Nephron (organoid): Measurements from ENCODE around the gene PTPRA.

ENCODE experiments used
- H3K27ac Mint-ChIP-seq, 3 experiments: 2 replicates each; pipeline ENCODE4 v1.8.0; 2020; ENCODE audit warnings: mixed read lengths in 3 of 3, mild to moderate bottlenecking in 2 of 3, moderate library complexity in 1 of 3
- H3K27me3 Mint-ChIP-seq: 2 replicates; pipeline ENCODE4 v1.8.0; 2021; ENCODE audit warnings: low read depth, mild to moderate bottlenecking, moderate library complexity, mixed read lengths
- H3K36me3 Mint-ChIP-seq: 2 replicates; pipeline ENCODE4 v1.8.0; 2020; ENCODE audit warnings: low read depth, mixed read lengths
- H3K4me1 Mint-ChIP-seq: 2 replicates; pipeline ENCODE4 v1.8.0; 2020; ENCODE audit warnings: mixed read lengths
- H3K4me3 Mint-ChIP-seq, 3 experiments: 2 replicates each; pipeline ENCODE4 v1.8.0; 2020; ENCODE audit warnings: mild to moderate bottlenecking in 3 of 3, mixed read lengths in 3 of 3, moderate library complexity in 2 of 3
- H3K9me3 Mint-ChIP-seq: 2 replicates; pipeline ENCODE4 v1.8.0; 2020; ENCODE audit warnings: mixed read lengths
- CTCF ChIP-seq, 3 experiments: fragments of 200-600 bp; sonication (generic); IDR thresholded peaks; one replicate each; pipeline ENCODE4 v1.5.0; 2021; ENCODE audit warnings: antibody characterized with exemption in 3 of 3; ENCODE audit not compliant: unreplicated experiment in 3 of 3

The PTPRA gene

GRCh38 chr20:2995796-2996195 is 122.5 kb downstream of the PTPRA start:
- Mint-ChIP-seq H3K36me3 (peaks cover 44% of the 10 kb centered on the region), H3K4me3 (no peak overlapping the region), H3K4me1 (no peaks in the 10 kb centered on the region), H3K27me3 (peaks cover 3% of the 10 kb centered on the region), H3K9me3 (no peaks in the 10 kb centered on the region), H3K27ac (no peak overlapping the region)
- no peak for TF ChIP-seq CTCF (IDR thresholded peaks at IDR 0.05; ENCODE audit: unreplicated experiment in 3 of 3)

GRCh38 chr20:2998728-2999127 is 125.4 kb downstream of the PTPRA start:
- Mint-ChIP-seq H3K27ac (no peak overlapping the region), H3K27me3 (peaks cover 3% of the 10 kb centered on the region), H3K9me3 (no peaks in the 10 kb centered on the region), H3K36me3 (peaks cover 27% of the 10 kb centered on the region), H3K4me3 (no peak overlapping the region), H3K4me1 (no peaks in the 10 kb centered on the region)
- TF ChIP-seq CTCF (IDR thresholded peaks at IDR 0.05; ENCODE audit: unreplicated experiment in 3 of 3), result no peak

DNA sequence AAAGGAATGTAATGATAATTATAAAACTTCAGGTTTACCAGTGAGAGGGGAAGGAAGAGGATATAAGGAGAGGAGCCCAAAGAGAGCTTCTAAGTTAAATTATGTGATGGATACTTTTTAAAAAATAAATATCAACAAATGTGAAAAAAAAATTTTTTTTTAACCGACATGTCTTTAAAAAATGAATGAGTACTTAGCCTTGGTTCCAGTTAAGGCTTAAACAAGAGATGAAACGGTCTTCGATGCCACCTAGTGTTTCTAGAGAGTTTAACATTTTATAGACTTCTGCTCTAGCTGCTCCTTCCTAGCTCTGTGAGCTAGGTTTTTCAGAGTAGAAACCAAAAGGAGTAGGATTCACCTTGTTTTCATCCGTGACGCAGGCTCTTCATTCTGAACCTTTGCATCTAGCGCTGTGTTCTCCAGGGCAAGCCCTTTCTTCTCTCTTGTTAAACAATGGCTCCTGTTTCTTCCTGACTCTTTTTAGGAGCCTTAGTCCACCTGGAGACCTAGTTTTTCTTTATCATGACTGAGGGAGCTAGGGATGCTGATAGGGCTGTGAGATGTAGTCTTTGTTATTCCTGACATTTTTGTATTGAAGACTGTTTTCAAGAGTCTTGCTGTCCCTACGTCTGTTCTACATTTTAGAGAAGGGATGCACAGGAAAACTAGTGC is 127.7 kb downstream of the PTPRA start:
- peak; percentile 67 to 74 (median 72) for TF ChIP-seq CTCF (IDR thresholded peaks at IDR 0.05; ENCODE audit: unreplicated experiment in 3 of 3)
- Mint-ChIP-seq H3K4me3 (no peak overlapping the region), H3K4me1 (no peaks in the 10 kb centered on the region), H3K27me3 (no peaks in the 10 kb centered on the region), H3K36me3 (peaks cover 30% of the 10 kb centered on the region), H3K9me3 (no peaks in the 10 kb centered on the region), H3K27ac (no peak overlapping the region)

DNA sequence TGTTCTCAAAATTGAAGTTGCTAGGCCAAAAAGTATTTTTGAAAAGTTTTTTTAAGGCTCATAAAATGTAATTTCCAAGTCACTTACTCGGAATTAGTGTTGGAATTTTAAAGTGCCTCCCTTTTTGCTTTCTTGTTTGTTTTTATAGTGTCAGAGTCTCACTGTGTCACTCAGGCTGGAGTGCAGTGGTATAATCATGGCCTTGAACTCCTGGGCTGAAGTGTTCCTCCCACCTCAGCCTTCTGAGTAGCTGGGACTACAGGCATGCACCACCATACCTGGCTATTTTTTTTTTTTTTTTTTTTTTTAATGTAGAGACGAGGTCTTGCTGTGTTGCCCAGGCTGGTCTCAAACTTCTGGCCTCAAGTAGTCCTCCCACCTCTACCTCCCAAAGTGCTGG is 130.1 kb downstream of the PTPRA start:
- peaks cover 41% of the 10 kb centered on the region for H3K36me3 Mint-ChIP-seq
- no peaks in the 10 kb centered on the region for H3K4me1 Mint-ChIP-seq
- H3K27me3 Mint-ChIP-seq, result no peaks in the 10 kb centered on the region
- TF ChIP-seq CTCF (IDR thresholded peaks at IDR 0.05; ENCODE audit: unreplicated experiment in 3 of 3), result no peak
- no peak overlapping the region for H3K27ac Mint-ChIP-seq
- no peaks in the 10 kb centered on the region for H3K9me3 Mint-ChIP-seq
- H3K4me3 Mint-ChIP-seq, result no peak overlapping the region

- Mint-ChIP-seq H3K4me1 (no peaks in the 10 kb centered on the region), H3K4me3 (no peak overlapping the region), H3K27ac (no peak overlapping the region), H3K36me3 (peaks cover 56% of the 10 kb centered on the region), H3K9me3 (no peaks in the 10 kb centered on the region), H3K27me3 (no peaks in the 10 kb centered on the region)
- no peak for TF ChIP-seq CTCF (IDR thresholded peaks at IDR 0.05; ENCODE audit: unreplicated experiment in 3 of 3)
Observed at GRCh38 chr20:3010985-3011723, 137.9 kb downstream of the PTPRA start.

GRCh38 chr20:3011752-3012151 is 138.5 kb downstream of the PTPRA start:
- Mint-ChIP-seq H3K27me3 (no peaks in the 10 kb centered on the region), H3K36me3 (peaks cover 59% of the 10 kb centered on the region), H3K9me3 (no peaks in the 10 kb centered on the region), H3K4me3 (no peak overlapping the region), H3K4me1 (no peaks in the 10 kb centered on the region), H3K27ac (no peak overlapping the region)
- no peak for TF ChIP-seq CTCF (IDR thresholded peaks at IDR 0.05; ENCODE audit: unreplicated experiment in 3 of 3)
